HG02623 (cell line): ENCODE data around the gene TM4SF20.

Experiments used
- ATAC-seq: cut with Tn5 transposase; IDR thresholded peaks from one replicate; pipeline ENCODE4 v1.9.1; 2021; ENCODE audit warnings: moderate library complexity; ENCODE audit not compliant: unreplicated experiment

TM4SF20 gene, protein sequence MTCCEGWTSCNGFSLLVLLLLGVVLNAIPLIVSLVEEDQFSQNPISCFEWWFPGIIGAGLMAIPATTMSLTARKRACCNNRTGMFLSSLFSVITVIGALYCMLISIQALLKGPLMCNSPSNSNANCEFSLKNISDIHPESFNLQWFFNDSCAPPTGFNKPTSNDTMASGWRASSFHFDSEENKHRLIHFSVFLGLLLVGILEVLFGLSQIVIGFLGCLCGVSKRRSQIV

DNA sequence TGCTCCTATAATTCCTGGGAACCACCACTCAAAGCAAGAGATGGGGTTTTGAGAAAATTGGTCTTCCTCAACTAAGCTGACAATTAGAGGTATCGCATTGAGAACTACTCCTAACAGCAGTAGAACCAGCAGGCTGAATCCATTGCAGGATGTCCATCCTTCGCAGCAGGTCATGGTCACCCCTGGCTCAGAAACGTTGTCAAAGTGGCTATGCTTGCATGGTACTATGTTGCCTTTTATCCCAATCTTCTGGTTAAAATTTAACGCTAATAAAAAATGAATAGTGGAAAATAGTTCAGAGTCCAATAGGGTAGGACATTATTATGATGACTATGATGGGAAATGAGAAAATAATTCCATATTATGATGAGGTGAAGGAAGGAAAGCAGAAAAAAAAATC is at the start of gene TM4SF20:
Gene TM4SF20, minus strand, starts transcription at position 212 of the 400 bp plus-strand sequence. Its CDS starts 38 bp downstream, at position 174.
- ATAC-seq, result no peak

DNA sequence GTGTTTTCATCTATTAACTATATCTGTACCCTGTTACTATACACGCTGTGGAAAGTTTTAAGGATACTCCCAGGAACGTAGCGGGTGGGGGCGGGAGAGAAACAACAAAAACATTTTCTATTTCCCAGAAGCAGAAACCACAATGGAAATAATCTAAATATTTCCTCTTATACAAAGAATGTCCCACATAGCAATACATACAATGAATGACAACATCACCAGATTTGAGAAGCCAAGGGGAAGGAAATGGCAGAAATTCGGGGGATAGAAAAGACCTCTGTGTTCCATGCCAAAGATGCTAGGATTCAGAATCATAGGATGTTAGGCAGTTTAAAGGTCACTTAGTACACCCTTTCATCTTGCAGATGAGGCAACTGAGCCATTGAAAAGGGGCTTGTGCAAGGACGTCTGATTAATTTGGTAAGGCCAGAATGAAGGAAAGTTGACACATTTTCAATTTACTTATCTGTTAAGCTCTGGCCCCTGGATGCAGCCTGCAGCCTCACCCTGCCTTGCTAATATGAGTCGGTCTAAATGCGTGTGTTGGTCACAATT is 49.7 kb upstream of the TM4SF20 start:
- no peak for ATAC-seq

DNA sequence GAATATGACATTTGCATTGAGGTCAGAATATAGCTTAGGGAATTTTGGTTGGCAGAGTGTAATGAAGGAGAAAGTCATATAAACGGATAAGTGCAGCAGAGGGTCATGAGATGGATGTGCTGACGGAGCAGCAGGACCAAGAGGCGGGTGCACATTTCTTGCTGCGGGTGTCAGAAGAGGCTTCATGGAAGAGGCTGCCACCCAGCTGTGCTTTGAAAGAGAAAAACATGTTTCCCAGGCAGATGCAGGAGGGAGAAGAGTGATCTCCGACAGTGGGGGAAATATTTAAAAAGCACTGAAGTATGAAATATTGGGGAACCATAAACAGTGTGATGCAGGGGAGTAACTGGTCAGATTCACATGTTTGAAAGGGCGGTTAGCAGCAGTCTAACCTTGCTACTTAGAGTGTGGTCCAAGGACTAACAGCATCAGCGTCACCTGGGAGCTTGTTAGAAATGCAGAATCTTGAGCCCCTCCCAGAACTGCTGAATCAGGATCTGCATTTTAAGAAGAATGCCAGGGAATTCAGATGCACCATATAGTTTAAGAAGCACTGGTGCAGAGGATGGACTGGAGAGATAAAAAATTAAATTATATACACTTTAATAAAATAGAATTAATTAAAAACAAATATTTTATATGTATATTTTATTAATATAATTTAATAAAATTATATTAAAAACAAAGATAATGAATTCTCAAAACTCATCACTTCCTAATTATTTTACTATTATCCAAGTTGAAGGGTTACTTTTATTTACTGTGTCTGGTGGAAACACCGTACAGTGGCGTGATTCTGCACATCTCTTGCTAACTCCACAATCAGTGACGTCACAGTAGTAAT is 44.8 kb upstream of the TM4SF20 start:
- no peak for ATAC-seq

DNA sequence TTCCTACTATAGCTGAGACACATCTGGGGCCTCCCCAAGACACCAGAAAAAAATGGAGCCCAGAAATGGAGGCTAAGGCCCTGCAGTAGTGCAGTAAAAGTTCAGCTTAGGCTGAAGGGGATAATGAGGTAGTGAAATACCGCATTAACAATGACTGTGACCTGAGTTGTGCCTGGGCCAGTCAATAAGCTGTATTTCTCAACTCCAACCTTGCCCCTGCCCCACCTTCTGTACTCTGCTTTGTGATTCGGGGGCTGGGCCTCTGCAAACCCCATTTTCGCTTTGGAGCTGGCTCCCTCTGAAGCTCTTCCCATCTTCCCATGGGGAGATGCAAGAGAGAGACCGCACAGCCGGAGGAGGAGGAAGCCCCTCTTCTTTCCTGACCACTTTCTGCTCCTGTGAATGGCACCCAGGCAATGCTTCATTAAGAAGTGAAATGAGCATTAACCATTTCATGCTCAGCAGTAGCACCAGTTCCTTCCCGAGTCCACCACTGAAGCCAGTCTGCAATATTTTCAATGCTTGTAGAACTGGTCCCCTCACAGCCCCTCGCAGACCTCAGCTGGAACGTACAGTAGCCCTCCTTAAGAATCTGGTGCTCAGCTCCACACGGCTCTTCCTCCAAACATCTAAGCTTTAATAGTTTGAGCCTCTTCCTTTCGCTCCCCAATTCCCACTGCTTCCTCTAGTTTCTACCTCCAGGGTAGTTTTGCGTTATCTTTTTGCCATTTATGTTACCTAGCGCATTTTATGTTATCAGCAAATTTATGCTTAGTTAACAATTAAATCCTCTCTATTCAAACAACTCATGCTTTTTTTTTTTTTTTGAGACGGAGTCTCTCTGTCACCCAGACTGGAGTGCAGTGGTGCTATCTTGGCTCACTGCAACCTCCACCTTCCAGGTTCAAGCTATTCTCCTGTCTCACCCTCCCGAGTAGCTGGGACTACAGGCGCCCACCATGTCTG is 41.3 kb upstream of the TM4SF20 start:
- ATAC-seq, result no peak

DNA sequence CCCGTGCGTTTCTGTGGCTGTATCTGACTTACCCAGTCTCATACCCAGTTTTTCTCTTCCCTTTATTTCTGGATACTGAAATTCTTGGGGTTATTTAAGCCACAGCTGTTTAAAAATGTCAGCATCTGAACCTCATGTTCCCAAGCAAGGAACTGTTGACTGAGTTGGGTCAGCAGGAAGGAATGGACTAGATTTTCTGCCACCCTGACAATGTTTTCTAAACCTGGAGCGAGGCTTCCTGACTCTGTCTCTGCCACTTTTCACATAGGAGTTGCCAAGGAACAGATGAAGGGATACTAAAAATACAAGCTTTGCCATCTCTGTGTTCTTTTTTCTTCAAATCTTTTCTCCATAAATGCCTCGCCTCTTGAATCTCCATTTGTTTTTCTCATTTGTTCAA is 37.6 kb upstream of the TM4SF20 start:
- ATAC-seq, result no peak

DNA sequence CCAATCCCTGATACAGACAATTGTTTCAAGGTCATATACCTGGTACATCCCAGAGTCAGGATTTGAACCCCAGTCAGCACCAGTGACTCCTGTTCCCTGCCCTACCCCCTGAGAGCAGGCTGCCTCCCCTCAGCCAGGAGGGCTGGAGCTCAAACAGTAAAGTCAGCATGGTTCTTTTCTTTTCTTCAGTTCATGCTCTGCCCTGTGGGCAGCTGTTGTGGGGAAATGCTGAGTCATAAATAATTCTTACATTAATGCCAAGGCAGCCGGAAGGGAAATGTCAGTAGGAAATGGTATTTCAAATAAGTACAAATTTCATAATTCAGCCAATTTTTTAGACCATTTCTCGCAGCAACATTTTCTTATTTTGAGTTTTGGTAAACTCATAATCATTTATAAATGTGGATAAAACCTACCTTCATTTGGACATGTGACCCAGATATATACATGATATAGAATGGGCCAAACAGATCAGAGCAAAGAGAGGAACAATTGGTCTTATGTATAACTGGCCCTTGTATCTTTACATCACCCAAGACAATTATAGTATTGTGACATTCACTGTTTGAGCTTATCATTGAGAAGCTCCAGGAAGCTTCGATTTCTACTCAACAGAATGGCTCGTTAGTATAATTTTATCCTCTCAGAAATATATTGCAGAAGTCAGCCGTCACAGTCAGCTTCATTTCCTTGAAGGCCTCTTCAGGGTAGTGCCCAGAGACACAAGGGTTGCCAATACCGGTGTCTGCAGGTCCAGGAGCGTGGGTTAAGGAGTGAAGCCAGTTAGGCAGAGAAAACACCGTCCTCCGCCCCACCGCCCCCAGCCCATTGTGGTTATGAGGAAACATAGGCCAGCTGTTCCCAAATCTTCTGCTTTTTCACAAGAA is 36.7 kb upstream of the TM4SF20 start:
- ATAC-seq, result peak; percentile 36

DNA sequence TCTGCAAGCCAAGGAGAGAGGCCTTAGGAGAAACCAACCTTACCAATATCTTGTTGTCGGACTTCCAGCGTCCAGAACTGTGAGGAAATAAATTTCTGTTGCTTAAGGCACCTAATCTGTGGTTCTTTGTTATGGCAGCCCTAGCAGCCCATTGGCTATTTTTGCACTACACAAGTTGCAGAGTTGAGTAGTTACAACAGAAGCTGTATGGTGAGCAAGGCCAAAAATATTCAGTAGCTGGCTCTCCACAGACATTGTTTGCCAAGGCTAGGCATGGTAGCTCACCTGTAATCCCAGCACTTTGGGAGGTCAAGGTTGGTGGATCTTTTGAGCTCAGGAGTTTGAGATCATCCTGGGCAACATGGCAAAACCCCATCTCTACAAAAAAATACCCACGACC is 35.7 kb upstream of the TM4SF20 start:
- ATAC-seq, result no peak

DNA sequence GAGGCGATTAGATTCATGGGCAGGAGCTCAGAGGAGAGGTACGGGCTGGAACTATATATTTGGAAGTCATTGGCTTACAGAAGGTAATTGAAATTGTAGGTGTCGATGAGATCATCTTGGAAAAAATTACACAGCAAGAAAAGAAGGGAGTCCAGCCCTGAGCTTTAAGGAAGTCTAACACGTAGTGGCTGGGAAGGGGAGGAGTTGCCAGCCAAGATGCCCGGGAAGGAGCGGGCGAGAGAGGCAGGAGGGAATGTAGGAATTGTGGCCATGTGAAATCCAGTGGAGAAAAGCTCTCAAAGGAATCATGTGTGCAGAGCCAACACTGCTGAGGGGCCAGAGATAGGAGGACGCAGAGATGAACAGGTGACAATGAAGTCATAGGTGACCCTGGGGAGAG is 34.3 kb upstream of the TM4SF20 start:
- no peak for ATAC-seq

DNA sequence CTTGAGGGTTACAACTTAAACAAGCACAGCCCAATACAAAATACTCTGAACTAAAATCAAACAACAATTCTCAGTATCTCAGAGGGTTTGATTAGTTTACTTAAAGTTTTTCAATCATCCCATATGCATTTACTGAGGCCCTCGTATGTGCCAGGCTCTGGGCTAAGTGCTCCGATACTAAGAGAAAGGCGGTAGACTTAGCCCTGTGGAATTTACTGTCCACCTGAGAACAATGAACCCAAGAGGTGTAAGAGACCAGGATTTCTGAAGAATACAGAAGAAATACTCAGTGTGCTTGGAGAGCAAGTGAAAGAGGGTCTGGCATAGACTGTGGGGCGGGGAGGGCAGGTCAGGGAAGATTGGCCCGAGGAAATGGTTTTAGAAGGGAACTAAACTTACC is 33.8 kb upstream of the TM4SF20 start:
- no peak for ATAC-seq

DNA sequence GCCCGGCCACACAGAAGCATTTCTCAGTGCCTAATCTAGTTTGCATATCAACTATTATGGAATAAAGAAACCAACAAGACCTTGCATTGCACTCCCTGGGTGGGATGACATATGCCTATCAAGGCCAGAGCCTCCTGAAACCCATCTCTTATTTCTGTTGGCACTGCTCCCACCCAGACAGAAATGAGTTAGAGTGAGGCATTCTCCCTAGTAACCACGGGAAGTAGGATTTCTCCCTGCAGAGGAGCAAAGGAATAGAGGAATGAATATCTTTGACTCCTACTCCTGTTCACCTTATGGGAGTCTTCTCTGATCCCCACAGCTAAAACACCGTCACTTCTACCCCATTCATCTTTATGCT is 32.9 kb upstream of the TM4SF20 start:
- ATAC-seq, result no peak

DNA sequence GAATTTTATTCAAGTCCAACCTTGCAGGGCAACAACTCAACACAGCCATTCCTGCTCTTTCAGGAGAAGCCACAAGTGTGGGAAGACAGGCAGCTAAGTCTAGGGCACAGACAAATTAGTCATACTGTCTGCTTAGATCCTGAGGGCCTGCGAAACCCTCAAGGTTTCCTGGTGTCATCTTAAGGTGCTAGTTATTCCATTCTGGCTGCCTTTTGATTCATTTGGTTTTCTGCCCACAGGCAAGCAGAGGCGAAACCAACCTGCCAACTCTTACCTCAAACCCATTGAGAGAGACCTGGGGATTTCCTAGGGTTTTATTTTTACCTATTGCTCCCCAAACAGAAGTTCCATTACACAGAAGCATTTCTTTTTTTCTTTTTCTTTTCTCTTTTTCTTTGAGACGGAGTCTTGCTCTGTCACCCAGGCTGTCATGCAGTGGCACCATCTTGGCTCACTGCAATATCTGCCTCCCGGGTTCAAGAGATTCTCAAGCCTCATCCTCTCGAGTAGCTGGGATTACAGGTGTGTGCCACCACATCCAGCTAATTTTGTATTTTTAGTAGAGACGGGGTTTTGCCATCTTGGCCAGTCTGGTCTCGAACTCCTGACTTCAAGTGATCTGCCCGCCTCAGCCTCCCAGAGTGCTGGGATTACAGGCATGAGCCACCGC is 32.3 kb upstream of the TM4SF20 start:
- ATAC-seq, result peak; percentile 75

DNA sequence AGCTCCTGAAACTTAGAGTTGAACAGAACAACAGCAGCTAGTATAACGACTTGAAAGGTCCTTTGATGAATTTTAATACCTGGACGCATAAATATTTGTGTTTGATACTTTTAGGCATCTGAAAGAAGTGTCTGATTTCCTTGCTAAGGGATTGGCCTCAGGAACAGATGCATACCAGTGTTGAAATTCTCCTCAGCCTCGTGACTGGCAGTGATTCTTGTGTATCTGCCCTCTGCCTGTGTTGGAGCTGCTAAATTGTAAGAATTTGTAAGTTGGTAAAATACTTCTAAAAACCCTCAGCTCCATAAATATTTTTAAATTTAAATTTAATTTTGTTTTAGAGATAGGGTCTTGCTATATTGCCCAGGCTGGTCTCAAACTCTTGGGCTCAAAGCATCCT is 31.1 kb upstream of the TM4SF20 start:
- no peak for ATAC-seq

DNA sequence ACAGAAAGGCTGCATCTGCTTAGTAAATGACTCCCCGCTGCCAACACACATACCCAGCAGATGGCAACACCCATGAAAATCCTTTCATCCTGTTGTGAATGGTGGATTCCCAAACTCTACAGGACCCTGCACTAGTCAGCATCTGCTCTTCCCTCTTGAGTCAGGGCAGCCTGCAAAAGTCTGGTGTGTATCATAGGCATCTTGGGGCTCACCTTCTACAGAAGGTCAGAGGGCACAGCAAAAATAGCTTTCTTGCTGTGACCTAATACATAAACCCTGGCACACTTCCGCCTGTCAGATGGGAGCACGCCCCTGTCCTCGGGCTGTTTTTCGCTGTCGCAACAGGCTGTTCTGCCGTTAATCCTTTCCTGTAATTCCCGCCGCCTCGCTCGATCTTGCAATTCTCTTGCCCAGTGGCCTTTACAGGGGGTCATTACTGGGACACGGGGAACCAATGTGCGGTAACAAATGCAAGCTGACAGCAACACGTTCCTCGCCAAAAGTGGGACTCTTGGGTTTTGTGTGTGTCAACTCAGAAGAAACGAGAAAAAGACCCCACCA is 28.6 kb upstream of the TM4SF20 start:
- no peak for ATAC-seq

DNA sequence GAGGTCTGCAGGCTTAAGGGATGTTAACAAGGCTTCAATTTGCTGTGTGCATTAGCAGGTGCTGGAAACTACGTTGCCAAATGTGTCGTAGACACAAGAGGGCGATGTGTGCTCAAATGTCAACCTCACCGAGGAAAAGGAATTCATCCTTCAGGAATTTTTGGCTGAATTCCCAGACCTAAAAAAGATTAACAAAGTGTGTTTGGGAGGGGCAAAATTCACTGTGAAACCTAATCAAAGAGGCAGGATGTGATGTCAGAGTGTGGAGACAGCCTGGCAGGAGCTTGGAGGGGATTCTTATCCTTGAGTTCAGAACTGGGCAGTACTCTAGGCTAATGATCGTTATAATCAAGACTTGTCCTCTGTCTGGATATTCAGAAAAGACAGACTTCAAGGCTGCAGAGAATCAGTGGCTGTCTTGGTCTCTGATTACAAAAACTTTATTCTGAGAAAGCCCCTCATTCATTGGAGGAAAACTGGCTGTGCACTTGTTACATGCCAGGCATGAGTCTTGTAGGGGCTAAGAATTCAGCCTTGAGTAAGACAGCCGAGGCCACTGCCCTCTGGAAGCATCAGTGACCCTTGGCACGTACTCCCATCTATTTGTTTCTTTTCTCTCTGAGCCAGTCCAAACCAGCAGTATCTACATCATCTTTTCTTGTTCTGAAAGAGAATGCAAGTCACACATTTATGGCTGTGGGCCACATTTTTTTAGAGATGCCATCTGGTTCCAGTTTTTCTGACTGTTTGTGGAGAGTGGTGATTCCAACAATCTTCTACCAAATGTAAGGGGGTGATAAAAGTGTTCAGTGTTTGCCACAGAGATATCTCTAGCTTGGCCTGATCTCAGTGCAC is 27.3 kb upstream of the TM4SF20 start:
- no peak for ATAC-seq

DNA sequence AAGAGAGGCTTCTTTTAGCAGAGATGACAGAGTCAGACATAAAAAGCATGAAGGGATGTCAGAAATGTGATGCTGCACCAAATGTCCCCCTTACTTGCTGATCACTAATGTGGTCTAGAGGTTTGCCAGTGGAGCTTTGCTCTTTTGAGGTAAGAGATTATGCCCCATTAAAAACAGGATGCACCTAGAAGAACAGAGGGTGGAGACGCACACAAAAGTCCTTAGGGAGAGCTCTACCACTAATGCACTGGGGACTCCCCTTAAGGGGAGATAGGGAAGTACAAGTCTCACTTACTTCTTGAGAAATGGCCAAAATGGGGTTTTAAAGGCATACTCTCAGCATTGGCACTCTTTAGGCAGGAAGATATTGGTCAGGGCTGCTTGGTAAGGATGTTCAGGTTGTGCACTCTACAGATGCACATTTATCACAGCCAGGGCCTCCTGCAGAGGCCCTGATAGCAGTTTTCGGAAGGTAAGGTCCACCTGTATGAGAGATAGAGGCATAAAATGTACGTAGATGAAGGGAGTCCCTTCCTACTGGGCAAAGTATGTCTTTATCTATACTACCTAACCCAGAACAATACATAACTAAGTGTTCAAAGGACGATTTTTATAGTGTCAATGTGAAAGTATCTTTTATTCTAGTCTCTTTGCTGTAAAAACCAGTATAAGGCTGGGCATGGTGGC is 25.6 kb upstream of the TM4SF20 start:
- ATAC-seq, result no peak

DNA sequence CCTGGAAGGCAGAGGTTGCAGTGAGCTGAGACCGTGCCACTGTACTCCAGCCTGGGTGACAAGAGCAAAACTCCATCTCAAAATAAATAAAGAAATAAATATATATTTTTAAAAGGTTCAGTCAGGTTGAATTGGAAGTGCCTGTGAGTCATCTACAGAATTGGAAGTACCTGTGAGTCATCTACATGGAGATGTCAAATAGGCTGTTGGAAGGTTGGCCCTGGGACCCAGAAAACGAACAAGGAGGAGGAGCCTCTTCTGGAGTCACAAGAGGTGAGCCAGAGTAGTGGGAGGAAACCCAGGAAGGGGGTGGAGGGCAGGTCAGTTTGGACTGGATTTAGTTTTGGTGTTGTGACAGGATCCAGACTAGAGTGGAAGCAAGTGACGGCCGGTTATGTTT is 23.9 kb upstream of the TM4SF20 start:
- ATAC-seq, result no peak

DNA sequence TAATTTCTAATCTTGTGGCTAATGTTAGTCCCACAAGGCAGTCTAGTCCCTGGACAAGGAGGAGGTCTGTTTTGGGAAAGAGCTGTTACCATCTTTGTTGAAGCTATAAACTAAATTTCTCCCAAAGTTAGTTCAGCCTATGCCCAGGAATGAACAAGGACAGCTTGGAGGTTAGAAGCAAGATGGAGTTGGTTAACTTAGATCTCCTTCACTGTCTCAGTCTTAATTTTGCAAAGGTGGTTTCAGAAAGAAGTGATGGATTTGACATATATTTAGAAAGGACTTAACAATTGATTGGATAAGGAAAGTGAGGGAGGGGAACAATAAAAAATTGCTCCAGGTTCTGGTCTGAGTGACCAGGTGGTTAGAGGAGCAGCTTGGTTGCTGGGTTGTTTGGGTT is 23.2 kb upstream of the TM4SF20 start:
- no peak for ATAC-seq

DNA sequence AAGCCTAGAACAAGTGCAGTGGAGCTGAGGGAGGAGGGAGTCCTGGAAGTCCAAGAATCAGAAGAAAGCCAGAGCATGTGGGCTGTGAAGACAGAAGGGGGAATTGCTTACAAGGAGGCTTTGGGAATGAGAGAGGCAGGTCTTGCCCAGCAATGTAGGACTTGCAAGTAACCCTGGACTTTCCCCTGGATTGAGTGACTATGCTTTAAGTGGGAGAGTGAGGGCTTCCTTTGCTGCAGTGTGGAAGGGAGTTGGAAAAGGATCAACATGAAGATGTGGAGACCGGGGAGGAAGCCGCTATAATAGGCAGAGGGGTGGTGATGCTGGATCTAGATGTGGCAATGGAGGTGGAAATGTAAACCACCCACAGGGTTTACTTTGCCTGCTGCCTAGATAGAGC is 22.4 kb upstream of the TM4SF20 start:
- ATAC-seq, result no peak
